Sigmoid colon (tissue), 4 donors: Measurements from ENCODE around the gene CBR3.

Experiments used
- CTCF ChIP-seq, 4 experiments: fragments of 450-650 bp in 3 of 4; fragments of 200-600 bp in 1 of 4; IDR thresholded peaks; one replicate each; pipeline ENCODE4 v1.5.1; 2016 to 2019; ENCODE audit warnings: antibody characterized with exemption in 4 of 4, mild to moderate bottlenecking in 3 of 4, moderate library complexity in 2 of 4
- EP300 ChIP-seq, 4 donors: sonication (generic); formaldehyde crosslinking; IDR thresholded peaks; one replicate each; pipeline ENCODE4 v1.6.1; 2017; ENCODE audit warnings: antibody characterized with exemption in 4 of 4
- POLR2A ChIP-seq, 2 donors: fragments of 450-650 bp; IDR thresholded peaks; one replicate each; pipeline ENCODE4 v1.6.1; 2016; ENCODE audit warnings: antibody characterized with exemption in 2 of 2, mild to moderate bottlenecking in 2 of 2, moderate library complexity in 2 of 2
- POLR2AphosphoS5 ChIP-seq, 4 donors: sonication (generic); formaldehyde crosslinking; IDR thresholded peaks; one replicate each; pipeline ENCODE4 v1.6.1; 2017; ENCODE audit warnings: antibody characterized with exemption in 4 of 4

GRCh38 chr21:36115138-36115730, 19.6 kb upstream of the CBR3 start:
- TF ChIP-seq EP300 (IDR thresholded peaks at IDR 0.05): no peak
- no peak for TF ChIP-seq POLR2A (IDR thresholded peaks at IDR 0.05)
- TF ChIP-seq CTCF (IDR thresholded peaks at IDR 0.05): no peak
- TF ChIP-seq POLR2AphosphoS5 (IDR thresholded peaks at IDR 0.05): no peak
